HFFc6 (cell line): Measurements from ENCODE around the gene MRM2. TPM values are rescaled to one million over a fixed set of nuclear protein-coding genes. Genes with fewer than 3 reads are reported as not detected.

ENCODE experiments used
- DNase-seq: peaks from one replicate; pipeline ENCODE4 v3.0.0-alpha.2; 2018
- H3K27ac Mint-ChIP-seq: 2 replicates; pipeline ENCODE4 v1.8.0; 2020; ENCODE audit warnings: mild to moderate bottlenecking, mixed read lengths
- H3K27me3 Mint-ChIP-seq: 2 replicates; pipeline ENCODE4 v1.8.0; 2021; ENCODE audit warnings: mild to moderate bottlenecking, moderate library complexity, mixed read lengths; ENCODE audit not compliant: insufficient read depth
- H3K36me3 Mint-ChIP-seq: 2 replicates; pipeline ENCODE4 v1.8.0; 2021; ENCODE audit warnings: low read depth, mixed read lengths
- H3K4me1 Mint-ChIP-seq: 2 replicates; pipeline ENCODE4 v1.8.0; 2020; ENCODE audit warnings: low read depth, mixed read lengths
- H3K4me3 Mint-ChIP-seq: 2 replicates; pipeline ENCODE4 v1.8.0; 2020; ENCODE audit warnings: mild to moderate bottlenecking, moderate library complexity, mixed read lengths
- H3K9me3 Mint-ChIP-seq: 2 replicates; pipeline ENCODE4 v1.8.0; 2020; ENCODE audit warnings: mild to moderate bottlenecking, mixed read lengths
- total RNA-seq, 6 experiments: library from RNA; stranded (reverse); fragmentation: NEBNext Ultra II Directional; extraction: Animal tissue kit (Norgen Biotek cat#: 25700); gene quantifications; 2 replicates in 1 of 6; 3 replicates in 5 of 6; pipeline ENCODE4 v1.2.3, GENCODE V29; 2021
- TF ChIP-seq, protein P1 (sequence below): fragments of 200-600 bp; sonication (generic); IDR thresholded peaks from 2 replicates; pipeline ENCODE4 v1.5.0; 2021; ENCODE audit warnings: antibody characterized with exemption, mild to moderate bottlenecking

MRM2 gene
- total RNA-seq, 6 experiments from 2014 or later: 25.9 to 30.5 (median 27.5) TPM

DNA sequence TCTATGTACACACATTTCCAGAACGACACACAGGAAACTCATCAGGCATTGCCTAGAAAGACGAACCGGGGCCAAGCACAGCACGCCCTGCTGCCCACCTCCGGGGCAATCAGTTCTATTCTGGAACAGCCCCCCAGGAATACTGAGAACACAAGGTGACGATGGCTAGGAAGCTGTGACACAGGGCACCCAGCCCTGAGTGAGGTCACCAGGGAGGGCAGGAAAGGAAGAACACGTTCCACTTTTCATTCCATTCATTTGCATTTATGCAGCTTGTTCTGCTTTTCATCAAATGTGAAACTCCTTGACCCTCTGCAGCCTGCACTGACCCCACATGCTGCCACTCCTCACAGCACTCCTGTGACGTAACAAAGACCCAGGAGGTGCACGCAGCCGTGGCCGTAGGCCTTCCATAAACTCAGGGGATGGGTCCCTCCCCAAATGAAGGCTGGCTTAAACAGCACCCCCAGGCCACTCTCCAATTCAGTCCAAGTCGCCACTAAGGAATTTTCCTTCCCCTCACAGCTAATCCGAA lies 38.2 kb downstream of the MRM2 start:
- H3K36me3 Mint-ChIP-seq: no peaks in the 10 kb centered on the region
- no peak for DNase-seq
- H3K27me3 Mint-ChIP-seq: no peaks in the 10 kb centered on the region; the same call in 1 of the 2 replicates
- H3K27ac Mint-ChIP-seq: peak overlapping the region; percentile 29; the same call in 1 of the 2 replicates
- H3K9me3 Mint-ChIP-seq: no peaks in the 10 kb centered on the region
- TF ChIP-seq, protein P1, sequence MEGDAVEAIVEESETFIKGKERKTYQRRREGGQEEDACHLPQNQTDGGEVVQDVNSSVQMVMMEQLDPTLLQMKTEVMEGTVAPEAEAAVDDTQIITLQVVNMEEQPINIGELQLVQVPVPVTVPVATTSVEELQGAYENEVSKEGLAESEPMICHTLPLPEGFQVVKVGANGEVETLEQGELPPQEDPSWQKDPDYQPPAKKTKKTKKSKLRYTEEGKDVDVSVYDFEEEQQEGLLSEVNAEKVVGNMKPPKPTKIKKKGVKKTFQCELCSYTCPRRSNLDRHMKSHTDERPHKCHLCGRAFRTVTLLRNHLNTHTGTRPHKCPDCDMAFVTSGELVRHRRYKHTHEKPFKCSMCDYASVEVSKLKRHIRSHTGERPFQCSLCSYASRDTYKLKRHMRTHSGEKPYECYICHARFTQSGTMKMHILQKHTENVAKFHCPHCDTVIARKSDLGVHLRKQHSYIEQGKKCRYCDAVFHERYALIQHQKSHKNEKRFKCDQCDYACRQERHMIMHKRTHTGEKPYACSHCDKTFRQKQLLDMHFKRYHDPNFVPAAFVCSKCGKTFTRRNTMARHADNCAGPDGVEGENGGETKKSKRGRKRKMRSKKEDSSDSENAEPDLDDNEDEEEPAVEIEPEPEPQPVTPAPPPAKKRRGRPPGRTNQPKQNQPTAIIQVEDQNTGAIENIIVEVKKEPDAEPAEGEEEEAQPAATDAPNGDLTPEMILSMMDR: no peak
- H3K4me3 Mint-ChIP-seq: no peak overlapping the region
- H3K4me1 Mint-ChIP-seq: peaks cover 20% of the 10 kb centered on the region

DNA sequence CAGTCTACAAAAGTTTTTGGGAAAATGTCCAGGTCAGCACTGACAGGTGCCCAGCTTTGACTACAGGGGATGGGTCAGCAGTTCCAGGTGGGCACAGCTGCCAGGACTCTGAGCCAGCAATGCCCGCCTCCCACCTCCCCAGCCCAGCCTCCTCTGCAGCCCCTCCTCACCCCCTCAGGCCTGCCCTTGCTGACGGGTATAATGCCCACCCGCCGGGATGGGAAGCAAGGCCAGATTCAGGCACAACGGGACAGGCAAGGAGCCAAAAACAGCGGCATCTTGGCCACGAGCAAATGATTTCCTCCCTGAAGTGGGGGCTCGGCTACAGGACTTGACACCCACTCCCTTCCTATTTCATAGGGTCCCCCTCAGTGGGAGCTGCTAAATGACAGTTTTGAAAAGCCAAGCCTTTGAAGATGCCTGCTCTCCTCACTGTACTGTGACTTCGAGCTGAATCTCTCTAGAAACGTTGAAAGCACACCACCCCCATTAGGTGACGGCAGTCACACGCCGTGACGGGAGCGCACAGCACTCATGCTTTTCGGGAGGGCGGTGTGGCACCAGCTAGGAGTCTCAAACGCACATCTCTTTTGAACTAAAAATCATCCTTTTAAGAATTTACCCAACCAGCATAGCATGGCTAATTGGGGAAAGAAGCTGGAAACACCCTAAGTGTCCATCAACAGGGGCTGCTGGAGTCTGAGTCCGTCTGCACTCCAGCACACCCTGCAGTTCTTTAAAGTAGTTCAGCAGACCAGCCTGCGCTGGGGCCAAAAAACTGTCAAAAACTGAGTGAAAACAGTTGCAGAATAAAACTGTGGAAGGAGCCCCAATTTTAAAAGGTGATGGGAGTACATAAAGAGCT lies 38.9 kb downstream of the MRM2 start:
- Mint-ChIP-seq H3K36me3 (no peaks in the 10 kb centered on the region), H3K9me3 (no peaks in the 10 kb centered on the region), H3K27me3 (no peaks in the 10 kb centered on the region; the same call in 1 of the 2 replicates), H3K27ac (no peak overlapping the region), H3K4me1 (peaks cover 20% of the 10 kb centered on the region), H3K4me3 (no peak overlapping the region)
- DNase-seq: no peak
- TF ChIP-seq, protein P1: no peak

DNA sequence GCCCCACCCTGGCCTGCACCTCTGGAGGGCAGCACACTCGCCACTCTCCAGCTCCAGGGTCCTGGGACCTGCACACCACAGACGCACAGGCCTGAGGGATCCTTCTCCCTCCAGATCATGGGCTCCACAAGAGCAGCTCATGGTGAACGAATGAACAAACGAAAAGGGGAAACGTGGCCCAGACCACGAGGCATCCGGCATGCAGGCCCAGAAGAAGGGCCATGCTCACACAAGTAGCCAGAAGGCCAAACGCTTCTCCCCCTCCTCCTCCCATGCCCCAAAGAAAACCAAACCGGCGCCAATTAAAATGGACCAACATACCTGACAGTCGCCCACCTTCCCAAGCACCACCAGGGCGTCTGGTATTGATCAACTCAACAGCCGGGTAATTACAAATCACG lies 39.6 kb downstream of the MRM2 start:
- Mint-ChIP-seq H3K4me3 (no peak overlapping the region), H3K36me3 (no peaks in the 10 kb centered on the region), H3K4me1 (peaks cover 20% of the 10 kb centered on the region), H3K9me3 (no peaks in the 10 kb centered on the region), H3K27me3 (no peaks in the 10 kb centered on the region; the same call in 1 of the 2 replicates), H3K27ac (no peak overlapping the region)
- no peak for DNase-seq
- TF ChIP-seq, protein P1: no peak

DNA sequence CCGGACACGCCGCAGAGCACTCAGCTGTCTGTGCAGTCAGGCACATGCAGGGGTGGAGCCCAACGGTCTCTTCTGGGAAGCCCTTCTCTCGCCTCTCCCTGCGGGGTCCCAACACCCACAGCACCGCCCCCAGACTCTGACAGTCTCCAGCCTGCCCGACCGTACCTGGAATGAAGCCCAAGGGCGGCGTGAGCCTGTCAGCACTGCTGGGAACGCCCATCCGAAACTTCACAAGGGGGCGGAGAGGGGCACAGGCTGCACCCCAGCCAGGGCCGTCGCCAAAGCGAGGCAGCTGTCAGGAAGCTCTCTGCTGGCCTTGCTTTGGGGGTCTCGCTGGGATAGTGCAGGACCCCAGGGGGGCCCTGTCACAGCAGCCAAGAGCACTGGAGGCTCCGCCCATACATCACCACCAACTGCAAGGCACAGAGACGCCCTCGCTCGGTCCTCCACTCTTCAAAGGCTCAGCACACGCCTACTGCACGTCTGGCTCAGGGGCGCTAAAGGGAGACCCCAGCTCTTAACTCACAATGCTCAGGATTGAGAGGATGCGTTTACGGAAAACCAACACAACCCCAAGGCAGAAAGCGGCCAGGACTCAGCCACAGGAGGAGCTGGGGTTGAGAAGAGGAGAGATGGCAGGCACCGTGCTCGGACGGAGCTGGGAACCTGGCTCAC lies 40.2 kb downstream of the MRM2 start:
- no peaks in the 10 kb centered on the region for H3K36me3 Mint-ChIP-seq
- H3K27me3 Mint-ChIP-seq: no peaks in the 10 kb centered on the region; the same call in 1 of the 2 replicates
- no peak overlapping the region for H3K27ac Mint-ChIP-seq
- no peak overlapping the region for H3K4me3 Mint-ChIP-seq
- H3K4me1 Mint-ChIP-seq: peaks cover 20% of the 10 kb centered on the region
- no peak for DNase-seq
- no peaks in the 10 kb centered on the region for H3K9me3 Mint-ChIP-seq
- TF ChIP-seq, protein P1: no peak

DNA sequence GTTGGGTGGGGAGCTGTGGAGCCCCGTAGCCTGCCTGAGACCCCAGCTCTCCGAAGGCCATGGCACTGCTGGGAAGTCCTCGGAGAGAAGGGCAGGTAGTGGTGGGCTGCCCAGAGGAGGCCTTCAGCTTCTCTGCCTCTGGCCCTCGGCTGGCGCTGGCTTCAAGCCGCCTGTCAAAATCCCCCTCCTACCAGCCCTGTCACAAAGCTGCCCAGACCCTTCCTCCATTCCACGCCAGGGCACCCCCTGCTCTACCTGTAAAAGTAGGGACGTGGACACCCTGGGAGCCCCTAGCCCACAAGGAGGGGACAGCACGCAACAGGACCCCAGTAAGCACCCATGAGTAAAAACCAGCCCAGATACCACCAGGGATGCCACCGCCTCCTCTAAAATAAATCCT lies 40.9 kb downstream of the MRM2 start:
- TF ChIP-seq, protein P1: no peak
- DNase-seq: no peak
- Mint-ChIP-seq H3K4me3 (no peak overlapping the region), H3K27me3 (no peaks in the 10 kb centered on the region; the same call in 1 of the 2 replicates), H3K9me3 (no peaks in the 10 kb centered on the region), H3K27ac (no peak overlapping the region), H3K4me1 (peaks cover 20% of the 10 kb centered on the region), H3K36me3 (peaks cover 5% of the 10 kb centered on the region; the same call in 1 of the 2 replicates)
